Transverse colon (tissue), 4 donors: ENCODE results near the gene CCT3. TPM values are rescaled to one million over a fixed set of nuclear protein-coding genes. Genes with fewer than 3 reads are reported as not detected.
"Not testable (repeated sequence)": the region's sequence is repeated elsewhere in the genome, so short reads cannot be mapped to it uniquely, and the experiment has no call there.

Experiments
- DNase-seq: peaks from one replicate; pipeline ENCODE4 v3.0.0-alpha.2; 2019
- H3K27ac ChIP-seq, 4 donors: fragments of 200-600 bp; sonication (generic); 2 replicates each; pipeline ENCODE4 v1.5.1; 2016 to 2018; ENCODE audit warnings: inconsistent platforms in 4 of 4
- H3K27me3 ChIP-seq: fragments of 200-600 bp; sonication (generic); 2 replicates; pipeline ENCODE4 v1.5.1; 2017; ENCODE audit warnings: inconsistent platforms
- H3K36me3 ChIP-seq, 4 donors: fragments of 200-600 bp; sonication (generic); 2 replicates each; pipeline ENCODE4 v1.5.1; 2017 to 2019; ENCODE audit warnings: inconsistent platforms in 4 of 4
- H3K4me1 ChIP-seq, 4 donors: fragments of 200-600 bp; sonication (generic); 2 replicates each; pipeline ENCODE4 v1.5.1; 2017 to 2020; ENCODE audit warnings: inconsistent platforms in 4 of 4
- H3K4me3 ChIP-seq, 4 donors: fragments of 200-600 bp; sonication (generic); 1 replicate in 1 of 4; 2 replicates in 3 of 4; pipeline versions ENCODE4 v1.5.1 to v1.6.1; 2017 to 2019; ENCODE audit warnings: inconsistent platforms in 4 of 4
- H3K9me3 ChIP-seq, 2 donors: fragments of 200-600 bp; sonication (generic); 2 replicates each; pipeline ENCODE4 v1.5.1; 2017 to 2019; ENCODE audit warnings: inconsistent platforms in 2 of 2
- CTCF ChIP-seq, 5 experiments: fragments of 200-600 bp in 3 of 5; fragments of 450-650 bp in 2 of 5; sonication (generic) in 3 of 5; IDR thresholded peaks; 1 replicate in 2 of 5; 2 replicates in 3 of 5; pipeline ENCODE4 v1.5.1; 2016 to 2017; ENCODE audit warnings: antibody characterized with exemption in 5 of 5, inconsistent platforms in 3 of 5, mild to moderate bottlenecking in 2 of 5, moderate library complexity in 1 of 5
- EP300 ChIP-seq: sonication (generic); formaldehyde crosslinking; IDR thresholded peaks from one replicate; pipeline ENCODE4 v1.6.1; 2017; ENCODE audit warnings: antibody characterized with exemption, low read depth
- POLR2A ChIP-seq: fragments of 450-650 bp; IDR thresholded peaks from one replicate; pipeline ENCODE4 v1.6.1; 2016; ENCODE audit warnings: antibody characterized with exemption, mild to moderate bottlenecking, moderate library complexity
- POLR2AphosphoS5 ChIP-seq, 3 donors: sonication (generic); formaldehyde crosslinking; IDR thresholded peaks; one replicate each; pipeline ENCODE4 v1.6.1; 2016; ENCODE audit warnings: antibody characterized with exemption in 3 of 3
- WGBS, 2 donors: methylation state at CpG; one replicate each; pipeline ENCODE4 v1.1.5; 2018; ENCODE audit warnings: low coverage in 1 of 2; 5-methylcytosine and 5-hydroxymethylcytosine counted together
- in situ Hi-C, 4 donors: fragments of 200-750 bp; cut with MboI; loops; one replicate each; pipeline versions ENCODE4 v1.15.0 to v1.15.1; 2017; ENCODE audit warnings: low sequenced_read_pairs in 3 of 4, low pct_ligation_motif_present in 1 of 4, low pct_unique_long_range_greater_than_20kb in 1 of 4
- intact Hi-C: fragments of 100-400 bp; cut with DNase I; formaldehyde crosslinking; loops from one replicate; pipeline ENCODE4 v1.15.1; 2023; ENCODE audit warnings: low total_unique reads
- total RNA-seq, 4 donors: library from RNA; depleted of rRNA; stranded (reverse); fragments of >200 nt; gene quantifications; one replicate each; pipeline ENCODE4 v1.1.0, GENCODE V29; 2016

CCT3 gene
- total RNA-seq, 4 donors from 2014 or later: 55.1 to 145 (median 90.7) TPM

- no peaks in the 10 kb centered on the region for H3K36me3 ChIP-seq
- peaks cover 0 to 5% (median 0%) of the 10 kb centered on the region in 4 donors for H3K4me1 ChIP-seq
- H3K4me3 ChIP-seq: no peak overlapping the region
- H3K27me3 ChIP-seq: peaks cover 42% of the 10 kb centered on the region
- 0 to 11% methylated on average over 2 to 22 of the region's 22 CpGs for WGBS, 2 donors
- TF ChIP-seq CTCF (IDR thresholded peaks at IDR 0.05): peak; percentile 47 to 82 (median 58)
- TF ChIP-seq POLR2A: no peak
- H3K27ac ChIP-seq: no peak overlapping the region
- intact Hi-C loops (no loop called here), in situ Hi-C loops (no loop called here)
- DNase-seq: peak; percentile 61
- H3K9me3 ChIP-seq: no peaks in the 10 kb centered on the region
Measured at GRCh38 chr1:156356875-156357534, 18.9 kb upstream of the CCT3 start.

- intact Hi-C loops (no loop called here), in situ Hi-C loops (no loop called here)
- no peak for DNase-seq
- peaks cover 0 to 5% (median 0%) of the 10 kb centered on the region in 4 donors for H3K4me1 ChIP-seq
- H3K27me3 ChIP-seq: peaks cover 42% of the 10 kb centered on the region
- no peaks in the 10 kb centered on the region for H3K9me3 ChIP-seq
- H3K27ac ChIP-seq: no peak overlapping the region
- TF ChIP-seq POLR2AphosphoS5 (IDR thresholded peaks at IDR 0.05): no peak
- TF ChIP-seq POLR2A: no peak
- TF ChIP-seq CTCF (IDR thresholded peaks at IDR 0.05): no peak
- no peak for TF ChIP-seq EP300
- H3K36me3 ChIP-seq: no peaks in the 10 kb centered on the region
- no peak overlapping the region for H3K4me3 ChIP-seq
- WGBS, 2 donors: 43 to 47% methylated on average over 4 to 6 of the region's 6 CpGs
Measured at GRCh38 chr1:156356262-156356874, 18.3 kb upstream of the CCT3 start.

GRCh38 chr1:156352481-156352880 is 14.4 kb upstream of the CCT3 start:
- H3K27me3 ChIP-seq: peaks cover 25% of the 10 kb centered on the region
- intact Hi-C loops, H3K4me3 ChIP-seq, H3K27ac ChIP-seq, DNase-seq, in situ Hi-C loops, H3K36me3 ChIP-seq, H3K4me1 ChIP-seq, H3K9me3 ChIP-seq: not testable (repeated sequence)
- WGBS, 2 donors: 81 to 88% methylated on average over 3 to 13 of the region's 13 CpGs

- intact Hi-C loops: no loop called here
- Histone ChIP-seq H3K27ac (no peak overlapping the region), H3K9me3 (no peaks in the 10 kb centered on the region), H3K36me3 (no peaks in the 10 kb centered on the region), H3K27me3 (no peaks in the 10 kb centered on the region), H3K4me3 (no peak overlapping the region), H3K4me1 (no peaks in the 10 kb centered on the region)
- no peak for DNase-seq
- no peak for TF ChIP-seq POLR2A
- in situ Hi-C loops: no loop called here
- WGBS, 2 donors: 86 to 88% methylated on average over 4 of the region's 4 CpGs
Measured at GRCh38 chr1:156347331-156347730, 9.2 kb upstream of the CCT3 start.

GRCh38 chr1:156346636-156347035 is 8.5 kb upstream of the CCT3 start:
- H3K27ac ChIP-seq: no peak overlapping the region
- no peak for TF ChIP-seq CTCF (IDR thresholded peaks at IDR 0.05)
- no peak for TF ChIP-seq POLR2A
- TF ChIP-seq EP300: no peak
- TF ChIP-seq POLR2AphosphoS5 (IDR thresholded peaks at IDR 0.05): no peak
- H3K4me3 ChIP-seq: no peak overlapping the region
- WGBS, 2 donors: 35% methylated on average over 2 of the region's 2 CpGs; no CpG with 5 or more reads in 1 of the 2 donors
- DNase-seq: no peak
- H3K36me3 ChIP-seq: no peaks in the 10 kb centered on the region
- H3K27me3 ChIP-seq: no peaks in the 10 kb centered on the region
- in situ Hi-C loops: no loop called here
- intact Hi-C loops: no loop called here
- H3K4me1 ChIP-seq: no peaks in the 10 kb centered on the region
- no peaks in the 10 kb centered on the region for H3K9me3 ChIP-seq

- H3K36me3 ChIP-seq, H3K27ac ChIP-seq, H3K27me3 ChIP-seq, in situ Hi-C loops, intact Hi-C loops, DNase-seq, H3K9me3 ChIP-seq, H3K4me1 ChIP-seq, H3K4me3 ChIP-seq: not testable (repeated sequence)
- 92% methylated on average over 2 of the region's 2 CpGs; no CpG with 5 or more reads in 1 of the 2 donors for WGBS, 2 donors
Measured at GRCh38 chr1:156346035-156346434, 7.9 kb upstream of the CCT3 start.
